Caco-2 (cell line): ENCODE measurements around the gene ACTG1. TPM values are rescaled to one million over a fixed set of nuclear protein-coding genes. Genes with fewer than 3 reads are reported as not detected.

Experiments
- BruUV-seq: library from RNA; stranded (reverse); fragments of 400-500 nt; replicated peaks from 2 replicates; lab custom pipeline; 2021; lab: Mats Ljungman, UMichigan
- CTCF ChIA-PET: fragments of 300-600 bp; sonication (Branson Sonifier 250); formaldehyde crosslinking; loops from one replicate; lab custom pipeline; 2022; ENCODE audit warnings: antibody characterized with exemption; lab: Charles Lee
- POLR2A ChIA-PET: fragments of 300-600 bp; sonication (Branson Sonifier 250); formaldehyde crosslinking; loops from one replicate; lab custom pipeline; 2022; ENCODE audit warnings: antibody characterized with exemption; lab: Charles Lee
- DNase-seq, 2 experiments: peaks; one replicate each; pipeline versions ENCODE4 v3.0.0 to v3.0.0-alpha.2; 2020 to 2022
- H3K27me3 ChIP-seq: replicated peaks from 2 replicates; pipeline ENCODE4 v1.6.0; 2011; ENCODE audit warnings: low read length; ENCODE audit not compliant: control insufficient read depth, insufficient read depth
- H3K36me3 ChIP-seq: 2 replicates; pipeline ENCODE4 v1.5.1; 2011; ENCODE audit warnings: low read length; ENCODE audit not compliant: control insufficient read depth, insufficient read depth
- H3K4me1 ChIP-seq: fragments of 250-450 bp; sonication (Bioruptor Pico); 2 replicates; pipeline ENCODE4 v1.5.1; 2020; ENCODE audit warnings: mild to moderate bottlenecking
- H3K4me3 ChIP-seq: 2 replicates; pipeline ENCODE4 v1.5.1; 2011; ENCODE audit warnings: low read depth, mild to moderate bottlenecking, control low read depth, low read length
- H3K9me3 ChIP-seq: fragments of 250-450 bp; sonication (Bioruptor Pico); 2 replicates; pipeline ENCODE4 v1.5.1; 2020; ENCODE audit warnings: mild to moderate bottlenecking, moderate library complexity
- H3K27ac Mint-ChIP-seq: one replicate; pipeline ENCODE4 v1.8.0; 2022; ENCODE audit warnings: mixed read lengths; ENCODE audit not compliant: unreplicated experiment
- H3K27me3 Mint-ChIP-seq: one replicate; pipeline ENCODE4 v1.8.0; 2022; ENCODE audit warnings: mixed read lengths; ENCODE audit not compliant: insufficient read depth, unreplicated experiment
- H3K36me3 Mint-ChIP-seq: one replicate; pipeline ENCODE4 v1.8.0; 2022; ENCODE audit warnings: mild to moderate bottlenecking, mixed read lengths; ENCODE audit not compliant: insufficient read depth, unreplicated experiment
- H3K4me1 Mint-ChIP-seq: one replicate; pipeline ENCODE4 v1.8.0; 2022; ENCODE audit warnings: low read depth, mixed read lengths; ENCODE audit not compliant: unreplicated experiment
- H3K4me3 Mint-ChIP-seq: one replicate; pipeline ENCODE4 v1.8.0; 2022; ENCODE audit warnings: mild to moderate bottlenecking, moderate library complexity, mixed read lengths; ENCODE audit not compliant: unreplicated experiment
- H3K9me3 Mint-ChIP-seq: one replicate; pipeline ENCODE4 v1.8.0; 2022; ENCODE audit warnings: mixed read lengths; ENCODE audit not compliant: unreplicated experiment
- CTCF ChIP-seq, 2 experiments: fragments of 200-600 bp in 1 of 2; IDR thresholded peaks; 1 replicate in 1 of 2; 2 replicates in 1 of 2; pipeline versions ENCODE4 v1.5.1 to v1.8.0; 2011 to 2022; ENCODE audit warnings: antibody characterized with exemption in 1 of 2, control low read depth in 1 of 2, inconsistent platforms in 1 of 2, low read depth in 1 of 2, low read length in 1 of 2, mild to moderate bottlenecking in 1 of 2, moderate library complexity in 1 of 2; ENCODE audit not compliant: insufficient read depth in 1 of 2, severe bottlenecking in 1 of 2, unreplicated experiment in 1 of 2
- intact Hi-C: fragments of 100-400 bp; cut with micrococcal nuclease; formaldehyde crosslinking; loops from one replicate; pipeline ENCODE4 v1.10.0; 2022; ENCODE audit not compliant: unreplicated experiment
- total RNA-seq: library from RNA; stranded (reverse); gene quantifications from 2 replicates; pipeline ENCODE4 v1.2.3, GENCODE V29; 2022

ACTG1 gene
- total RNA-seq, 1 experiment from 2014 or later = 1,436 TPM

- ChIA-PET POLR2A (interaction anchor here (0.6 to 1.6 kb wide), 2 partner anchors 20 to 44 kb away, joined by 3 to 4 read pairs; partner anchors contain the start of gene ACTG1), CTCF (interaction anchor here (0.7 kb wide), 2 partner anchors 26 to 197 kb away, joined by 4 to 5 read pairs; partner anchors contain the start of gene SLC38A10)
- BruUV-seq = no TSS peak
- Histone ChIP-seq H3K4me1 (peaks cover 11% of the 10 kb centered on the region), H3K27me3 (no peaks in the 10 kb centered on the region), H3K4me3 (no peak overlapping the region), H3K36me3 (no peaks in the 10 kb centered on the region), H3K9me3 (no peaks in the 10 kb centered on the region)
- peaks cover 5% of the 10 kb centered on the region for H3K36me3 Mint-ChIP-seq
- peaks cover 16% of the 10 kb centered on the region for H3K4me1 Mint-ChIP-seq
- no peaks in the 10 kb centered on the region for H3K9me3 Mint-ChIP-seq
- intact Hi-C loops = no loop called here
- H3K27me3 Mint-ChIP-seq = no peaks in the 10 kb centered on the region
- TF ChIP-seq CTCF (IDR thresholded peaks at IDR 0.05; ENCODE audit: insufficient read depth in 1 of 2, low read depth in 1 of 2, low read length in 1 of 2, severe bottlenecking in 1 of 2, unreplicated experiment in 1 of 2) = no peak
- no peak overlapping the region for H3K27ac Mint-ChIP-seq
- no peak for DNase-seq
- no peak overlapping the region for H3K4me3 Mint-ChIP-seq
These were observed 19.9 kb downstream of the ACTG1 start for GRCh38 chr17:81492706-81493105.

- peaks cover 11% of the 10 kb centered on the region for H3K4me1 ChIP-seq
- H3K27me3 ChIP-seq = no peaks in the 10 kb centered on the region
- no peak for DNase-seq
- no peaks in the 10 kb centered on the region for H3K27me3 Mint-ChIP-seq
- no peaks in the 10 kb centered on the region for H3K9me3 ChIP-seq
- H3K4me3 ChIP-seq = no peak overlapping the region
- H3K27ac Mint-ChIP-seq = no peak overlapping the region
- no TSS peak for BruUV-seq
- no peaks in the 10 kb centered on the region for H3K36me3 ChIP-seq
- peaks cover 16% of the 10 kb centered on the region for H3K4me1 Mint-ChIP-seq
- intact Hi-C loops = no loop called here
- no peaks in the 10 kb centered on the region for H3K9me3 Mint-ChIP-seq
- peaks cover 5% of the 10 kb centered on the region for H3K36me3 Mint-ChIP-seq
- H3K4me3 Mint-ChIP-seq = no peak overlapping the region
- CTCF ChIA-PET = interaction anchor here (0.7 kb wide), 3 partner anchors 26 to 197 kb away, joined by 4 to 5 read pairs (median 4); partner anchors contain the start of gene SLC38A10
- TF ChIP-seq CTCF (IDR thresholded peaks at IDR 0.05; ENCODE audit: insufficient read depth in 1 of 2, low read depth in 1 of 2, low read length in 1 of 2, severe bottlenecking in 1 of 2, unreplicated experiment in 1 of 2) = no peak
- POLR2A ChIA-PET = interaction anchor here (0.6 to 1.6 kb wide), 3 partner anchors 21 to 83 kb away, joined by 3 to 4 read pairs (median 3); partner anchors contain the start of gene ACTG1
These were observed 20.4 kb downstream of the ACTG1 start for GRCh38 chr17:81492202-81492601.

GRCh38 chr17:81491761-81492160 lies 20.8 kb downstream of the ACTG1 start:
- Mint-ChIP-seq H3K36me3 (peaks cover 5% of the 10 kb centered on the region), H3K27me3 (no peaks in the 10 kb centered on the region), H3K4me3 (no peak overlapping the region), H3K4me1 (peaks cover 16% of the 10 kb centered on the region), H3K27ac (no peak overlapping the region), H3K9me3 (no peaks in the 10 kb centered on the region)
- H3K4me1 ChIP-seq = peaks cover 11% of the 10 kb centered on the region
- H3K27me3 ChIP-seq = no peaks in the 10 kb centered on the region
- no peak for TF ChIP-seq CTCF (IDR thresholded peaks at IDR 0.05; ENCODE audit: insufficient read depth in 1 of 2, low read depth in 1 of 2, low read length in 1 of 2, severe bottlenecking in 1 of 2, unreplicated experiment in 1 of 2)
- POLR2A ChIA-PET = interaction anchor here (0.6 to 1.6 kb wide), 2 partner anchors 21 to 82 kb away, joined by 3 to 4 read pairs; partner anchors contain the start of gene ACTG1
- H3K4me3 ChIP-seq = no peak overlapping the region
- CTCF ChIA-PET = interaction anchor here (0.7 kb wide), 1 partner anchor 32 kb away, joined by 4 read pairs; no protein-coding TSS in a partner anchor
- intact Hi-C loops = no loop called here
- no TSS peak for BruUV-seq
- no peak for DNase-seq
- H3K9me3 ChIP-seq = no peaks in the 10 kb centered on the region
- no peaks in the 10 kb centered on the region for H3K36me3 ChIP-seq
